Stimulated activated CD4-positive, alpha-beta T cell treated with anti-CD3 and anti-CD28 coated beads, Interleukin-12 subunit alpha, Interleukin-12 subunit beta, amount 100 ng/mL, for 24 hours (primary cell): ENCODE results near the gene ANKRD44.
"Not testable (repeated sequence)": the region's sequence is repeated elsewhere in the genome, so short reads cannot be mapped to it uniquely, and the experiment has no call there.

Experiments
- DNase-seq, 2 experiments: peaks; one replicate each; pipeline ENCODE4 v3.0.0-alpha.2; 2020; ENCODE audit warnings: low read depth in 2 of 2

ANKRD44 gene

GRCh38 chr2:197287596-197287932, 23.0 kb downstream of the ANKRD44 start:
- DNase-seq = not testable (repeated sequence)

- DNase-seq = no peak
Observed at GRCh38 chr2:197286805-197287595, 23.6 kb downstream of the ANKRD44 start.

GRCh38 chr2:197285361-197285760, 25.2 kb downstream of the ANKRD44 start:
- no peak for DNase-seq

- no peak for DNase-seq
Observed at GRCh38 chr2:197284956-197285355, 25.6 kb downstream of the ANKRD44 start.

DNA sequence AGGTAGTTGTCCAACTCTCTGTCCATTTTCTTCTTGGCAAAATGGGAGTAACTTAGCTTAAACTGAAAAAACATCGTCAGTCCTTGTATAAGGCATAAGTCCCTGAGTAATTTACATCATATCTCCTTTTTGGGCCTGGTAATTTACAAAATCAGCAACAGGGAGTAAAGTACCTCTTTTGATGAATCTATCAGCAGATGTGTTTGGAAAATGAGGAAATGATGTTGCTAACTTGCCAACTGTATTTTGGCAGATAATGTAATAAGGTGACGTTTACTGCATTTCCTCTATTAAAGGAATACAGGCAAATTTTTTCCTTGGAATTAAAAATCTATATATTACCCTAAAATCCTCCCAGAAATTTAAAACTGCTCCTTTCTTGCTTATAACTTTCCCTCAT, 29.2 kb downstream of the ANKRD44 start:
- no peak for DNase-seq

GRCh38 chr2:197280015-197280702, 30.4 kb downstream of the ANKRD44 start:
- DNase-seq = no peak

DNA sequence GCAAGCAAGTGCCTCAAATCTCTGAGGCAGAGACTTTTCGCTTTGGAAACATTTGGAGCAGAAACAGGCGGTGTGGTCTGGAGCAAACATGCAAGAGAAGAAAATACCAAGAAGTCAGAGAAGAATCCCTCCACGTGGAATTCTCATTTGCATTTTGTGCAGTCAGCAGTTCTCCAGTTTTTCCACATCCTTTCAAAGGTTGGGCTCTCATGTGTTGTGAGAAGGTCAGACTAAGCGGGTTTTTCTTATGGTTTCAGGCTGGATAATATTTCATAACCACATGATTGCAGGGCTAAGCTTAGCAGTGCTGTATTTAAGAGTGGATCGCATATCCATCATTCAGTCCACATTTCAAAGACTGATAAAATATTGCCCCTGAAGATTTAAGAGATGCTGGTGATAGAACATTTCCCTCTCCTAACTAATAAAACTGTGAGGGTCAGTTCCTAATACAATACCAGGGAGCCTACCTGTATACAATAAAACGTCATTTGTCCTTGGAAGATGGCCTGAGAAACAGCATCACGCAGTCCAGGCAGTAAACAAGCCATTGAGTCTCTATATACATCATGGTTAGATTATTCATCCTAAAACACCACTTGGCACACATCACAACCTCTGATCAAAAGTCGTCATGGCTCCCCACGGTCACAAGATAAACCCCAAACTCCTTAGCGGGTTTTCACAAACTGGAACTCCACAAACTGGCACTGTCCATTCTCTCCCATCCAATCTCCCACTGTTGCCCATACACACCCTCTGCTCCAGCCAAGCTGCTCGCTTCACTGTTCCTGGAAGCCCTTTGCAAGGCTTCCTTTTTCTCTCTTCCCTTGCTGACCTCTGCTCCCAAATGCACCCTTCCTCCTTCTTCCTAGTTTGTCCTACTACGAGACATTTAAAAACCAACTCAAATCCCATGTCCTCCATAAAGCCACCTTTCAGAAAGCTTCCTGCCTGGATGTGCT, 31.5 kb downstream of the ANKRD44 start:
- no peak for DNase-seq

DNA sequence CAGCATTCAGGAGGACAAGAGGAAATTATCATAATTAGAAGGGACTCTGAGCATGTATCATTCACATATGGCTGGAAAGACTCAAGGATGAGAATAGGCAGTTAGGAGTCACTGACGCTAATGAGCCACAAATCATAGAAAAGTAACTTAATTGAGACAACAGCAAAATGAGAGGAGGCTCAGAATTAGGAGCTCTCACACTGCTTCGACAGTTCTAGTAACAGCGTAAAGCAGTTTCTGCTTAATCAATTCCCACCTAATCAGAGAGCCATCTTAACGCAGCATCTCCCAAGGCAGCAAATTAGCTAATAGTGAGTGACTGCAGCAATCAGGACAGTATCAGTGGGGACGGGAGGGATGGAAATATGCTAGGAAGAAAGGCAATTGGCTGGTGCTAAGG, 32.8 kb downstream of the ANKRD44 start:
- DNase-seq = no peak

- DNase-seq = no peak
Observed at GRCh38 chr2:197276156-197276555, 34.4 kb downstream of the ANKRD44 start.

DNA sequence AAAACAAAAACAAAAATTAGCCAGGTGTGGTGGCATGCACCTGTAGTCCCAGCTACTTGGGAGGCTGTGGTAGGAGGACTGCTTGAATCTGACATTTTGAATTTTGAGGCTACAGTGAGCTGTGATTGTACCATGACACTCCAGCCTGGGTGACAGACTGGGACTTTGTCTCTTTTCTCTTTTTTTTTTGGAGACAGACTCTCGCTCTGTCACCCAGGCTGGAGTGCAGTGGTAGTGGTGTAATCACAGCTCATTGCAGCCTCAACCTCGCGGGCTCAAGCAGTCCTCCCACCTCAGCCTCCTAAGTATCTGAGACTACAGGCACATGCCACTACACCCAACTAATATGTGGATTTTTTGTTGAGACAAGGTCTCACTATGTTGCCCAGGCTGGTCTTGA, 35.6 kb downstream of the ANKRD44 start:
- no peak for DNase-seq

DNA sequence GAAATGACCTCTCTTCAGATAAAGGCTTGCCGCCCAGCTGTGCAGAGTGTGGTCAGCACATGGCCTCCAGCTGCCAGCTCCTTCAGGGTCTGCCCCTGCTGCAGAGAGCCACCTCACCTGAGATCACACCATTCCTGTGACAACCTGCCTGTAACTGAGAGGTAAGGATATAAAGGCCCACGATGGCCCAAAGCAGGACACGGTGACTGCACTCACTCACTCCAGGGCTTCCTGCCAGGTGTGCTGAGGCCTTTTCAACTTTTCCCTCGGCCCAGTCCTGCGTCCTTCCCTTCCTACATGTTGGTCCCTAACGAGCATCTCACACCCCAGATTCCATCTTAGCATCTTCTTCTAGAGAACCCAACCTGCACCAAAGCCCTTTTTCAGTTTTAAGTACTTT, 36.2 kb downstream of the ANKRD44 start:
- DNase-seq = no peak

- no peak for DNase-seq
Observed at GRCh38 chr2:197273485-197273884, 37.1 kb downstream of the ANKRD44 start.

- DNase-seq = no peak
Observed at GRCh38 chr2:197270601-197271000, 40.0 kb downstream of the ANKRD44 start.

GRCh38 chr2:197269815-197270214, 40.8 kb downstream of the ANKRD44 start:
- no peak for DNase-seq

DNA sequence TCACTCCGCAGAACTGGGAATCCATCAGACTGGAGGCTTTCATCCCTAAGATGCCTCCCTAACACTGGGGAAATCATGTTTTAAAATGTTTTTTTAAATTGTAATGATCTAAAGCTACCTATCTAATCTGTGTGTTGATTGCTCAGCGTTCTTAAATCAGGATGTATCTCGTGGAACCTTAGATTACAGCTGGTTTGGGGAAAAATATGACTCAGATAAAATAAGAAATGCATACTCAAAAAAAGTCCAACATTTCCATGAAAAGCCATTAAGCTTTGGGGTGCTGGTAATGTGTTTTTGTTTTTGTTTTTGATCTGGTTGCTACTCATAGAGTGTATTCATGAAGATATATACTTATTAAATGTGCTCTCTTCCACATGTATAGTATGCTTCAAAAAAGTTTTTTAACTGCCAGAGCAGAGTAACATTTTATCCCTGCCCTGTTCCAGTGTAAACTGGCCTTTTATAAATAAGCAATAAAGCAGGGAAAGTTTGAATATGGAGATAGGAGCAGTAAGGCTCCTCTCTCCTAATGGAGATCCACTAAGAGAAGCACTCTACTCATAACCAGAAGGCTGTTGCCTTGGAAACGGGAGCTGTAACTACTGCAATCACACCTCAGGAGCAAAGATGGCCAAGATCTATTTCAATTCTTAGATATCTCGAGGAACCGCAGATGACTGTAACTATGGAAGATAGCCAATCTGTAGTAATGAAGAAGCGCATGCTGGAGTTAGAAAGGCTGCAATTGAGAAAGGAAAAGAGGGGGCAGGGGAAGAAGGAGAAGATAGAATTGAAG, 41.6 kb downstream of the ANKRD44 start:
- DNase-seq = no peak

- no peak for DNase-seq
Observed at GRCh38 chr2:197266477-197266876, 44.1 kb downstream of the ANKRD44 start.

- DNase-seq = no peak
Observed at GRCh38 chr2:197265924-197266323, 44.7 kb downstream of the ANKRD44 start.

- no peak for DNase-seq
Observed at GRCh38 chr2:197265036-197265435, 45.5 kb downstream of the ANKRD44 start.

DNA sequence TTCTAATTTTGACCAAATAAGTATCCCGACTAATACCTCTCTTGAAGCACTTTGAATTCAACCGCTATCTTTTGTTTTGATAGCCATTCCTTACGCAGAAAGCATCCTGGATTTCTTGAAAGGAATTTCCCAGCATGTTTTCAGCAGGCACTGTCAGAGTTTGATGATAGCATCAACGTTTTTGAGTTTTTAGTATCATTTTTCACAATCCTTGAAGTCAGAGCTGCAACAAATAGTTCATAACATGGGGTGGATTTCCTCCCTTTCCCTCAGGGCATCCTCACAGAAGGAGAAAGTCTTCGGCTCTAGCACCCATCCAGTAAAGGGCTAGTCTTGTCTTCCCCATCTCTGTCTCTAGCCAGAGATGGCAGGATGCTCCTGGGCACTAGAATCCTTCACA, 46.2 kb downstream of the ANKRD44 start:
- no peak for DNase-seq

- DNase-seq = no peak
Observed at GRCh38 chr2:197263077-197263476, 47.5 kb downstream of the ANKRD44 start.

DNA sequence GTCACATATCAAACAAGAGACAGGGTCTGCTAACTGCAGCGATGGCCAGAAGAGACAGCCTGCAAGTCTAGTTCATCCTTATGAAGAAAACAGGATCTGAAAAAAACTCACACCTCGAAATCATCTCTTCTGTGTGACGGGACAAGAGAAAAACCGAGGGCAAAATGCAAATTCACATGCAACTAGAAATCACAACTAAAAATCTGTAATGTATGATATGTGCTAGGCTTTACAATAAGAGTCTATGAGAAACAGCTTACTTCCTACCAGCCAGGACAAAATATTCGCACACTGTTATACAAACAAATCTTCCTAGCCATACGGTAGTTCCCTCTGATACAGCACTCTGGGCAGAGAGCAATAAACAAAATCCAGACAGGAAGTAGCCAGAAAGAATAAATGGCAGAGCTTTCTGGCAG, 48.8 kb downstream of the ANKRD44 start:
- DNase-seq = no peak
